Ammon's horn (tissue), 1 donor: Measurements from ENCODE around the gene SMYD1.

Source experiments
- DNase-seq: peaks from one replicate; pipeline ENCODE4 v3.0.0-alpha.2; 2016; ENCODE audit warnings: low spot score

Gene SMYD1

DNA sequence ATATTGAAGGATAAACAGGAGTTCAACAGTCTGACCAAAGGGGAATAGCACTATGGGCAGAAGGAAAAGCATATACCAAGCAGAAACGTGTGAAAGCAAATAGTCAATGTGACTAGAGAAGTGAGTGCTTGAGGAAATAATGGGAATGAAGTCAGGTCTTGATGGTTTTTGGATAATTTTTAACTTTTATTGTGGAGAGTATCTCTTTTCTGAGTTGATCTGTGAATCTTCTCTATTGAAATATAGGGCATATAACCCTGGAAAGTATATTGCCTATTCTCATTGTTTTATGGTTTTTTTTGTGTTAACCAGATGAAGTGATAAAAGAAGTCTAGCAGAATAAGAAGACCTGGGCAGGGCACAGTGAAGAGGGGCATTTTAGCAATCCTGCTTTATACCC is 76.6 kb downstream of the SMYD1 start:
- no peak for DNase-seq

DNA sequence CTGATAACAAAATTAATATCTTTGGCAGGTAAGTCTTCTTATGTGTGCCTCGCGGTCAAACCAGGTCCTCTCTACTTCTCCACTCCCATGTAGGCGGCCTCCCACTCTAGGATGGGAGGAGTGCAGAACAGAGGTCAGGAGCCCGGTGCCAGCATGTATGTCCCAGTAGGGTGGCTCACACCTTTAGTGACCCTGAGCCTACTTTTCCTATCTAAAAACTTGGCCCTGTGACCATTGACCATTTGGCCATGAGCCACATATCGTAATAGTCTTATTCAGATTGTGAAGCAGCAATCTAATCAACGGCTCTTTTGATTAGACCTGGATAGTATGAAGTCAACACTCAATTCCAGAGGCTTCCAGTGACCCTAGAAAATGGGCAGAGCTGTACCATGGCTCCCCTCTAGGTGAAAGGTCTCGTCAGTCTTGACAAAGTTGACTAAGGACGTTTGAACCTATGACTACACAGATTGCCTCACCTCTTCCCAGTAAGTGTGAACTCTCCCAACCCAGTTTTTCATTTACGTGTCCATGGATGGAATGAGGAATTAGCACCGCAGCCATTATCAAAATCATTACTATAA is 77.4 kb downstream of the SMYD1 start:
- no peak for DNase-seq

DNA sequence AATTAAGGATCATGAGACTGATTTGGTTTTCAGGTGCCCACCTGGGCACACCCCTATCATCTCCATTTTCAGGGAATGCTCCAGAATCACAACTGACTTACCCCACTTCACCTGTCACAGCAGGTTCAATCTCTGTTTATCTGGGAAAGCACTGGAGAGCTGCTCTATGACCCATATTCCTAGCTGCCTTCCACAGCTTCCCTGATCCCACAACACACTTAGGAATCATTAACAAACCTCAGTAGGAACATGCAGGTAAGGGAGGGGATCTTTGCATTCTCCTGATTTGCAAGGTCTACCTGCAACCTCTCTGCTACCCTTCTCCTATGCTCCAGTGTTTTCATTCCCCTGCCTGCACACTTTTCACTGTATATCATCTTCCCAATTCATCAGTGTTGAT is 79.0 kb downstream of the SMYD1 start:
- DNase-seq: no peak

DNA sequence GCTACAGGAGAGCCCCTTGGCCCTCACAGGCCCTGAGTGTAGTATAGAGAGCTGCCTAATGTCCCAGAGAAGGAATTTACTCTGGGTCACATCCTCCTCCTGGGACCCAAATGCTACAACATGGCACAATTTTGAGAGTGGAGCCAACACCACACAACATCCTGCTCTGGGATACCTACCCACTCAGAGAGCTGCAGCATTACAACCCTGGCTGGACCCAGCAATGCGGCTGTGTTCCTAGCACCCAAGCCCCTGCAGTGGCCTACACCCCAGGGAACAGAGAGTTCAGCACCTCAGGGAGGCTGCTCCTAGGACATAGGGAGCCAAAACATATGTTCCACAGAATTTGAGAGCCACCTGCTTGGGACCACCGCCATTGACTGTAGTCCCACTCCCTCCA is 79.5 kb downstream of the SMYD1 start:
- no peak for DNase-seq

DNA sequence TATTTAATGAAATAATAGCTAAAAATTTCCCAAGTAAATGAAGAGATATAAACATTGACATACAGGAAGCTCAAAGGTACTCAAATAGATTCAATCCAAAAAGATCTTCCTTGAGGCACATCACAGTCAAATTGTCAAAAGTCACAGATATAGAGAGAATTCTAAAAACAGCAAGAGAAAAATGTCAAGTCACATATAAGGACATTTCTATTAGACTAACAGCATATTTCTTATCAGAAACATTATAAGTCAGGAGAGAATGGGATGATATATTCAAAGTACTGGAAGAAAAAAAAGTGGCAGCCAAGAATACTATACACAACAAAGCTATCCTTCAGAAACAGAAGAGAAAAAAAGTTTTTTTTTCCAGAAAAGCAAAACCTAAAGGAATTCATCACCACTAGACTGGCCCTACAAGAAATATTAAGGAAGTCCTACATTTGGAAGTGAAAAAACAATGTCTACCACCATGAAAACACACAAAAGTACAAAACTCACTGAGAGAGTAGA is 81.4 kb downstream of the SMYD1 start:
- no peak for DNase-seq

DNA sequence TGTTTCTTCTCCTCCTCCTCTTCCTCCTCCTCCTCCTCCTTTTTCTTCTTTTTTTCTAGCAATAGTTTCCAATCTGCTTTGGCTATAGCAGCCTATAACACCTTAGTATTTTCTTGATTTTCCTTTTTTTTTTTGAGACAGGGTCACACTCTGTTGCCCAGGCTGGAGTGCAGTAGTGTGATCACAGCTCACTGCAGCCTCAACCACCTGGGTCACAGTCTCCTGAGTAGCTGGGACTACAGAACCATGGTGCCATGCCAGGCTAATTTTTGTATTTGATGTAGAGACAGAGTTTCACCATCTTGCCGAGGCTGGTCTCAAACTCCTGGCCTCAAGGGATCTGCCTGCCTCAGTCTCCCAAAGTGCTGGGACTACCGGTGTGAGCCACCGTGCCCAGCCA is 91.9 kb downstream of the SMYD1 start:
- no peak for DNase-seq

DNA sequence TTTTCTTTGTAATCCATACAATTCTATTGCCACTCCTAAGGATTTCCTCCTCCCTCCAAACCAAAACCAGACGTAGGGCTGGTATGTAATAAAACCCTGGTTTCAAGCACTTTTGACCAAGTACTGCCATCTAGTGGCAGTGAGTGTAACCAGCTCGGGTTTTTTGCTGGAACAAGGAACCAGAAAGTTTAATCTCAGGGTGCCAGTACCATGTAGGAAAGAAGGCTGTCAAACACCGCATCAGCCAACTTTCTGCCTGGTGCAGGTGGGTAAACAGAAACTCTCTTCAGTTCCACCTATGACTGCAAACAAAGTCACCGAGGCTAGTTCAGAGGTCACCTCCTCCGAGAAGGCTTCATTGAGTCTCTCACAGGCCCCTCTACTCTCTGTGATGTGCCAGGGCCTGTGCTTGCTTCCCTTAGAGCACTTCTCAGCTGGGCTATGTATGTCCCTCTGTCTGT is 92.4 kb downstream of the SMYD1 start:
- DNase-seq: peak; percentile 81

DNA sequence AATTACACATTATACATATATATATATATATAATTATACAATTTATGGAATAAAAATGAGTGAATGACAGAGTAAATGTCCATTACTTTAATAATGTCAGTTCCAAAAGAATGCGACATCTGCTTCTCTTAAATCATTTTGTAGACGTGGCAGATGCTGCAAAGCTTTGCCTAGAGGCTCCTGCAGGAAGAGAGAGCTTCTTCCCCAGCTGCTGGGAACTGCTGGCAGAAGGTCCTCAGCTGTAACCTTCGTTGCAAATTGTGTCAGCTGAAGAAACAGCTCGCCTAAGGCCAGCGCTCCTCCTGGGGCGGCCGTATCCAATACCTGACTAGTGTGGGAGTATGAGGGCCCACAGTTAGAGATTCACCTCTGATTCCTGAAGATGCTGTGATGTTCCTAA is 92.9 kb downstream of the SMYD1 start:
- DNase-seq: no peak

DNA sequence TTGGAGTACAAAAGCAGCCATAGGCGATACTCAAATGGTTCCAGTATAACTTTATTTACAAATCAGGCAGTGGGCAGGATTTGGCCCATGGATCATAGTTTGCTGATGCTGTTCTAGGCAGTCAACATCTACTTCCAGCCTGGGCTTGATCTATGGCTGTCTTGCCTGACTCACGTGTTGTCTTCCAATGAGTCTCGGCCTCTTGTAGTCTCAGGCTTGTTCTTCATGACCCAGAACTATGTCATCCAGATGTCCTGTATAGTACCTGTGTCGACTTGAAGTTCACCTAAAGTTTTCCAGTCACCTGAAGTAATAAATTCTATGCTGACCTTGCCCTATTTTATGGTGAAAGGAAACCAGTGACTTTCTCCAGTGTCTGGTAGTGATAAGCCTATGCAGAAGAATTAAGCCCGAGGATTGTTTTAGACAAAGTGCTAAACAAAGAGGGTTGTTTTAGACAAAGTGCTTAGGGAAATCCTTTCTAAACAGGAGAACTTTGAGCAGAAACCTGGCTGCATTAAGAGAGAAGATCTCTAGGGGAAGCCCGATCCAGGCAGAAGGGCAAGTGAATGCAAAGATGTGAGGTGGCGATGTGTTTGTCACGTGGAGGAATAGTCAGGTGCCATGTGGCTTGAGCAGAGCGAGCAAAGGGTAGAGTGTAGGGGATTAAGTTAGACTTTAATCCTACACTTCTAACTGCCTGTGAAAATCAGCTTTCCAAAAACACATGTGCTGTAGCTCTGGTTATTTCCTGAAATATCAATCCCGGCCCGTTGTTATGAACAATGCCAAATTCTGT is 94.0 kb downstream of the SMYD1 start:
- DNase-seq: no peak
